IPS DF 6.9 (cell line): ENCODE data around the gene DIP2B.

ENCODE experiments used
- DNase-seq: peaks from one replicate; pipeline ENCODE4 v3.0.0-alpha.2; 2013; ENCODE audit warnings: low read depth, low spot score
- H3K27ac ChIP-seq: one replicate; pipeline ENCODE4 v1.5.1; 2013; ENCODE audit warnings: low read length, control low read depth
- H3K27me3 ChIP-seq: 2 replicates; pipeline ENCODE4 v1.6.1; 2013; ENCODE audit warnings: mild to moderate bottlenecking, low read length; ENCODE audit not compliant: control insufficient read depth, insufficient read depth
- H3K36me3 ChIP-seq: 2 replicates; pipeline ENCODE4 v1.6.1; 2013; ENCODE audit warnings: low read length; ENCODE audit not compliant: control insufficient read depth, insufficient read depth
- H3K4me1 ChIP-seq: 2 replicates; pipeline ENCODE4 v1.6.1; 2013; ENCODE audit warnings: low read length; ENCODE audit not compliant: control insufficient read depth, insufficient read depth
- H3K4me3 ChIP-seq: 2 replicates; pipeline ENCODE4 v1.5.1; 2013; ENCODE audit warnings: mild to moderate bottlenecking, low read length
- H3K9me3 ChIP-seq: 2 replicates; pipeline ENCODE4 v1.6.1; 2013; ENCODE audit warnings: low read length, inconsistent platforms; ENCODE audit not compliant: control insufficient read depth, insufficient read depth
- WGBS: extraction: QIAGEN DNeasy Blood & Tissue Kit; methylation state at CpG from one replicate; pipeline ENCODE4 v1.1.7; 2013; ENCODE audit warnings: mixed read lengths, missing lambda C conversion rate; ENCODE audit not compliant: insufficient read length, insufficient coverage; 5-methylcytosine and 5-hydroxymethylcytosine counted together

The DIP2B gene

GRCh38 chr12:50507474-50507838, 2.7 kb downstream of the DIP2B start:
- WGBS, result no CpG with 5 or more reads among the region's 11 CpGs
- Histone ChIP-seq H3K36me3 (no peaks in the 10 kb centered on the region; the same call in 1 of the 2 replicates), H3K27ac (no peak overlapping the region), H3K27me3 (no peaks in the 10 kb centered on the region), H3K4me1 (no peaks in the 10 kb centered on the region), H3K4me3 (no peak overlapping the region), H3K9me3 (no peaks in the 10 kb centered on the region)
- no peak for DNase-seq

- Histone ChIP-seq H3K9me3 (no peaks in the 10 kb centered on the region), H3K27me3 (no peaks in the 10 kb centered on the region), H3K36me3 (no peaks in the 10 kb centered on the region; the same call in 1 of the 2 replicates), H3K4me3 (no peak overlapping the region), H3K4me1 (no peaks in the 10 kb centered on the region), H3K27ac (no peak overlapping the region)
- DNase-seq, result no peak
- WGBS, result no CpG with 5 or more reads among the region's 2 CpGs
Measured at GRCh38 chr12:50507930-50508329, 3.1 kb downstream of the DIP2B start.

GRCh38 chr12:50508414-50508813, 3.6 kb downstream of the DIP2B start:
- DNase-seq, result no peak
- H3K27me3 ChIP-seq, result no peaks in the 10 kb centered on the region
- WGBS, result no CpG with 5 or more reads among the region's 6 CpGs
- H3K27ac ChIP-seq, result no peak overlapping the region
- no peaks in the 10 kb centered on the region for H3K4me1 ChIP-seq
- no peak overlapping the region for H3K4me3 ChIP-seq
- H3K36me3 ChIP-seq, result no peaks in the 10 kb centered on the region; the same call in 1 of the 2 replicates
- H3K9me3 ChIP-seq, result no peaks in the 10 kb centered on the region

GRCh38 chr12:50508970-50509663, 4.3 kb downstream of the DIP2B start:
- Histone ChIP-seq H3K27me3 (no peaks in the 10 kb centered on the region), H3K9me3 (no peaks in the 10 kb centered on the region), H3K27ac (no peak overlapping the region), H3K4me1 (no peaks in the 10 kb centered on the region), H3K4me3 (no peak overlapping the region), H3K36me3 (no peaks in the 10 kb centered on the region; the same call in 1 of the 2 replicates)
- DNase-seq, result no peak
- WGBS, result 100% methylated on average over 3 of the region's 7 CpGs

GRCh38 chr12:50514526-50515276, 9.9 kb downstream of the DIP2B start:
- Histone ChIP-seq H3K36me3 (no peaks in the 10 kb centered on the region), H3K4me3 (no peak overlapping the region), H3K27me3 (no peaks in the 10 kb centered on the region), H3K4me1 (no peaks in the 10 kb centered on the region), H3K27ac (no peak overlapping the region), H3K9me3 (no peaks in the 10 kb centered on the region)
- WGBS, result no CpG with 5 or more reads among the region's 4 CpGs
- DNase-seq, result no peak

GRCh38 chr12:50515587-50515986, 10.8 kb downstream of the DIP2B start:
- H3K27me3 ChIP-seq, result no peaks in the 10 kb centered on the region
- H3K27ac ChIP-seq, result no peak overlapping the region
- H3K9me3 ChIP-seq, result no peaks in the 10 kb centered on the region
- H3K4me1 ChIP-seq, result no peaks in the 10 kb centered on the region
- no peak overlapping the region for H3K4me3 ChIP-seq
- no peak for DNase-seq
- no CpG with 5 or more reads among the region's 2 CpGs for WGBS
- no peaks in the 10 kb centered on the region for H3K36me3 ChIP-seq

- H3K27ac ChIP-seq, result no peak overlapping the region
- WGBS, result no CpG with 5 or more reads among the region's 3 CpGs
- no peaks in the 10 kb centered on the region for H3K4me1 ChIP-seq
- H3K36me3 ChIP-seq, result no peaks in the 10 kb centered on the region
- DNase-seq, result no peak
- no peaks in the 10 kb centered on the region for H3K27me3 ChIP-seq
- H3K4me3 ChIP-seq, result no peak overlapping the region
- H3K9me3 ChIP-seq, result no peaks in the 10 kb centered on the region
Measured at GRCh38 chr12:50517421-50518048, 12.8 kb downstream of the DIP2B start.

GRCh38 chr12:50518090-50518489, 13.3 kb downstream of the DIP2B start:
- Histone ChIP-seq H3K27ac (no peak overlapping the region), H3K36me3 (no peaks in the 10 kb centered on the region), H3K4me3 (no peak overlapping the region), H3K27me3 (no peaks in the 10 kb centered on the region), H3K9me3 (no peaks in the 10 kb centered on the region), H3K4me1 (no peaks in the 10 kb centered on the region)
- no CpG with 5 or more reads among the region's 11 CpGs for WGBS
- DNase-seq, result no peak

GRCh38 chr12:50519353-50519752, 14.6 kb downstream of the DIP2B start:
- Histone ChIP-seq H3K9me3 (no peaks in the 10 kb centered on the region), H3K4me1 (no peaks in the 10 kb centered on the region), H3K4me3 (no peak overlapping the region), H3K27ac (no peak overlapping the region), H3K27me3 (no peaks in the 10 kb centered on the region), H3K36me3 (no peaks in the 10 kb centered on the region)
- no CpG with 5 or more reads among the region's 1 CpG for WGBS
- DNase-seq, result no peak

GRCh38 chr12:50520416-50521207, 15.8 kb downstream of the DIP2B start:
- Histone ChIP-seq H3K36me3 (no peaks in the 10 kb centered on the region), H3K4me1 (no peaks in the 10 kb centered on the region), H3K27ac (no peak overlapping the region), H3K9me3 (no peaks in the 10 kb centered on the region), H3K4me3 (no peak overlapping the region), H3K27me3 (no peaks in the 10 kb centered on the region)
- WGBS, result no CpG with 5 or more reads among the region's 8 CpGs
- no peak for DNase-seq
